ENCODE data around the gene IRX5.

IRX5 gene

GRCh38 chr16:54929090-54930004 lies 1.3 kb upstream of the IRX5 start:
- CTCF ChIA-PET: interaction anchor here (1.5 kb wide), 1 partner anchor 86 kb away, joined by 3 read pairs; no protein-coding TSS in a partner anchor
- no peak for TF ChIP-seq CTCF (IDR thresholded peaks at IDR 0.05; ENCODE audit: control extremely low read depth, extremely low read depth, low read depth, missing control alignments)
- POLR2A ChIA-PET: interaction anchor here (0.5 kb wide), 1 partner anchor 160 kb away, joined by 3 read pairs; no protein-coding TSS in a partner anchor
- peak; percentile 85 for DNase-seq (ENCODE audit: extremely low spot score)

GRCh38 chr16:54930869-54931119 lies 129 bp downstream of the IRX5 start:
- CTCF ChIA-PET: interaction anchor here (1.5 kb wide), 1 partner anchor 85 kb away, joined by 3 read pairs; no protein-coding TSS in a partner anchor
- DNase-seq (ENCODE audit: extremely low spot score): no peak
- TF ChIP-seq CTCF (IDR thresholded peaks at IDR 0.05; ENCODE audit: control extremely low read depth, extremely low read depth, low read depth, missing control alignments): no peak
- POLR2A ChIA-PET: interaction anchor here (0.7 kb wide), 1 partner anchor 19 kb away, joined by 3 read pairs; no protein-coding TSS in a partner anchor

GRCh38 chr16:54931120-54932014 lies 702 bp downstream of the IRX5 start:
- no peak for TF ChIP-seq CTCF (IDR thresholded peaks at IDR 0.05; ENCODE audit: control extremely low read depth, extremely low read depth, low read depth, missing control alignments)
- ChIA-PET CTCF (interaction anchor here (0.9 to 1.5 kb wide), 2 partner anchors 84 to 398 kb away, joined by 3 read pairs; no protein-coding TSS in a partner anchor), POLR2A (no interaction called here)
- no peak for DNase-seq (ENCODE audit: extremely low spot score)

GRCh38 chr16:54932021-54932660 lies 1.5 kb downstream of the IRX5 start:
- ChIA-PET CTCF (interaction anchor here (0.9 kb wide), 1 partner anchor 398 kb away, joined by 3 read pairs; no protein-coding TSS in a partner anchor), POLR2A (no interaction called here)
- no peak for TF ChIP-seq CTCF (IDR thresholded peaks at IDR 0.05; ENCODE audit: control extremely low read depth, extremely low read depth, low read depth, missing control alignments)
- no peak for DNase-seq (ENCODE audit: extremely low spot score)

- CTCF ChIA-PET: no interaction called here
- POLR2A ChIA-PET: no interaction called here
- TF ChIP-seq CTCF (IDR thresholded peaks at IDR 0.05; ENCODE audit: control extremely low read depth, extremely low read depth, low read depth, missing control alignments): no peak
- no peak for DNase-seq (ENCODE audit: extremely low spot score)
Measured at GRCh38 chr16:54932737-54933254, 2.1 kb downstream of the IRX5 start.
